CD1c-positive myeloid dendritic cell (primary cell): ENCODE data around the gene GAMT.
"Not testable (repeated sequence)": the region's sequence is repeated elsewhere in the genome, so short reads cannot be mapped to it uniquely, and the experiment has no call there.

ENCODE experiments used
- DNase-seq: peaks from one replicate; pipeline ENCODE4 v3.0.0-alpha.2; 2016; ENCODE audit errors: extremely low spot score

GAMT gene

DNA sequence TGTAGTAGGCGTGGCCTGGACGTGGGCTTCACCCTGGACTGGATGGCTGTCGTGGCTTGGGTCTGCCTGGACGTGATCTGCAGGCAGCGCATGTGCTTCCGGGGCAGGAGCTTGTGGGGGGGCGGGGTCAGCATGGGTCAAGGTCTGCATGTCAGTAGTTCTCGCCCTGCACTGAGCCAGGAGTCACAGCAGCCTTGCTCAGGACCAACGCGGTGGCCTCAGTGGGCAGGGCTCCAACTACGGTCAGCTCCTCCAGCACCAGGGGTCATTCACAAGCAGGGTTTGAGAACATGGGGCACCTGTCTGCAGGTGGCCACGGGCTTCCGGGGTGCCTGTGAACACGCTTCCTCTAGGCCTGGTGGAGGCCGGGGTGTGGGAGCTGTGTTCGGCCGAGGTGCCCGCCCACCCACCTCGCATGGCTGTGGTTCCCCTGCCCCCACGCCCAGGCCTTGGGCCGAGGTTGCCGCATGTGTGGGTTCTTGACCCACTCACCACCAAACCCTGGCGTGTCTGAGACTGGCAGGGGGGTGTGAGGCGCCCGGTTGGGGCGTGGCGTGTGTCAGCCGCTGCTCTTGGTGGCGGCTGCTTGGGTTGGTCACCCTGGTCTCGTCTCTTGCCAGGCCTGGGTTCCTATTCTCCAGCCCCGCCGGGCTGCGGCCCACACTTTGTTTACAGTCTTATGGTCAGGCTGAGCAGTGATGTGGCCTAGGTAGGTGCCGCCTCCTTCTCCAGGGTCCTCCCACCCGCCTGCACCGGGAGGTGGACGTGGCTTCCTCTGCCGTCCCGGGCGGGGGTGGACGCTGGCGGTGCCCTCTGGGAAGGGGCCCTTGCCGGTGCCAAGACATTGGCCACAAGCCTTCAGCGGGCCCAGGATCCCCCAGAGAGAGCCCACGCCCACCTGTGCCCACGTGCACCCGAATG lies 32.0 kb upstream of the GAMT start:
- no peak for DNase-seq

DNA sequence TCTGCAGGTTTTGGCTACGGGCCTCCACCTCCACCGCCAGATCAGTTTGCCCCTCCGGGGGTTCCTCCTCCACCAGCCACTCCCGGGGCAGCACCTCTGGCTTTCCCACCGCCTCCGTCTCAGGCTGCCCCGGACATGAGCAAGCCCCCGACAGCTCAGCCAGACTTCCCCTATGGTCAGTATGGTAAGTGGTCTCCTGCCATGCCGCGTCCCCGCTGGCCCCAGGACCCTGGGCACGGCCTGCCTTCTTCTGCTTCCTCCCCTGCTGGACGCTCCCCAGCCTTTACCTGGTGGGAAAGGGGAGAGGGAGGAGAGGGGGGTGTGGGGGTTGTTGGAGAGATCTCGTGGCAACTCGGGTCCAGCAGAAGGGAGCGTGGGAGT lies 31.2 kb upstream of the GAMT start:
- no peak for DNase-seq

GRCh38 chr19:1431759-1432506 lies 30.6 kb upstream of the GAMT start:
- no peak for DNase-seq

GRCh38 chr19:1430246-1430645 lies 28.9 kb upstream of the GAMT start:
- DNase-seq, result no peak

DNA sequence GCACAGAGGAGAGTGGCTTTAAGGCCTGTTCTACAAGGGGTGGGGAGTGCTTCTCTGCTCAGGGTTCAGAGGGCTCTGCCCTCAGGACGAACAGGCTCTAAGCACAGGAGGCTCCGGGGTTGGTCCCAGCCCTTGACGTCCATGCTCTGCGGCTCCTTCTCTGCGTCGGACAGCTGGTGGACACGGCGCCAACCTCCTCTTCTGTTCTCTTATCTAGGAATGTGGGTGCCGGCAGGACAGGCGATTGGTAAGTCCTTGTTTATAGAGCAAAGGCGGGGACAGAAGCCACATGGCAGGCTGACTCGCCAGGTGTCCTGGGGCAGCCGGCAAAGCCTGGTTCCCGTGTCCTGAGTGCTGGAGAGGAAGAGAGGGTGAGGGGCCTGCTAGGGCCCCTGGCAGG lies 28.4 kb upstream of the GAMT start:
- DNase-seq, result no peak

- no peak for DNase-seq
Measured at GRCh38 chr19:1428738-1429391, 27.5 kb upstream of the GAMT start.

GRCh38 chr19:1427221-1427920 lies 26.0 kb upstream of the GAMT start:
- no peak for DNase-seq

GRCh38 chr19:1426736-1427135 lies 25.4 kb upstream of the GAMT start:
- no peak for DNase-seq

DNA sequence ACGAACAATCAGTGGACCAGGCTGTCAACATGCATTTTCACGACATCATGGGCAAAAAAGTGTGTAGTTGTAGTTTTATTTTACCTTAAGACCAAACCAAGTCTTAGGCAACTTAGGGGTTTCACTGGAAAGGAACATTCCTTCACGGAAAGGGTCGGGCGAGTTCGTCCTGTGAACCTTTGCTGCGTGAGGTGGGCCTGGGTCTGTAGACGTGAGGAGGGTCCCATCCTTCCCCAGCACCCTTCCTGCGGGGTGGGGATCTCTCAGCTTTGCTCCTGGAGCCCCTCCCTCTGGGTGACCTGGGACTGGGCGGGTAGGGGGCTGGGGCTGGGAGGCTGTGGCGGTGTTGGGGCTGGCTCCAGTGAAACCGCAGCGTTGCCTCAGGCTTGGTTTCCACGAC lies 24.6 kb upstream of the GAMT start:
- no peak for DNase-seq

- DNase-seq, result no peak
Measured at GRCh38 chr19:1425102-1425837, 23.9 kb upstream of the GAMT start.

DNA sequence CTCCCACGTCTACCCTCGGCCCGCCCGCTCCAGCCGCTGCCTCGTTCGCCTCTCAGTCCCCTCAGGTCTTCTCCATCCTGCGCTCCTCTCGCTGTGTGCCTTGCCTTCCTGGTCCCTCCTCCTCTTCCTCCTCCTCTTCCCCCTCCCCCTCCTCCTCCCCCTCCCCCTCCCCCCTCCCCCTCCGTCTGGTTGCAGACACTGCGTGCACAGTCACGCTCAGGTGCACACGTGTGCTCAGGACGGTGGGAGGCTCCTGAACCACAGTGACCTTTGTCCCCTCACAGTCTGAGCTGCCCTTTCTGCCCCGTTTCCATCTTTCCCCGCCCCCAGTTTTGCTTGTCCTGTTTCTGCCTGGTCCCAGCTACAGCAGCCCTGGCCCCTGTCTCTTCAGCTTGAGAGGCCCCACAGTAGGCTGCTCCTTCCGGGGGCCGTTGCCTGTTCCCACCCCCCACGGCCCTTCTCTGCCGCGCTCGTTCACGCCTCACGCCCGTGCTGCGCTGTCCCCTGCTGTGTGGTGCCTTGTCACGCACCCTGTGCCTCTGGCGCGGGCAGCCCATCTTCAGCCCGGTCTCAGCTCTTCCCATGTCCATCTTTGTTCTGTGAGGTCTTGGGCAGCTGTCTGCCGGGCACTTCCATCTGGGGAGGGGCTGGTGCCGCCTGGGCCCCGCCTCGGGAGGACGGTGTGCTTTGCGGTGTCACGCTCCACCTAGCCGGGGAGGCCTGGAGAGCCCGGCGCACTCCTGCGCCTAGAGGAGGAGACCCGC lies 23.0 kb upstream of the GAMT start:
- no peak for DNase-seq

DNA sequence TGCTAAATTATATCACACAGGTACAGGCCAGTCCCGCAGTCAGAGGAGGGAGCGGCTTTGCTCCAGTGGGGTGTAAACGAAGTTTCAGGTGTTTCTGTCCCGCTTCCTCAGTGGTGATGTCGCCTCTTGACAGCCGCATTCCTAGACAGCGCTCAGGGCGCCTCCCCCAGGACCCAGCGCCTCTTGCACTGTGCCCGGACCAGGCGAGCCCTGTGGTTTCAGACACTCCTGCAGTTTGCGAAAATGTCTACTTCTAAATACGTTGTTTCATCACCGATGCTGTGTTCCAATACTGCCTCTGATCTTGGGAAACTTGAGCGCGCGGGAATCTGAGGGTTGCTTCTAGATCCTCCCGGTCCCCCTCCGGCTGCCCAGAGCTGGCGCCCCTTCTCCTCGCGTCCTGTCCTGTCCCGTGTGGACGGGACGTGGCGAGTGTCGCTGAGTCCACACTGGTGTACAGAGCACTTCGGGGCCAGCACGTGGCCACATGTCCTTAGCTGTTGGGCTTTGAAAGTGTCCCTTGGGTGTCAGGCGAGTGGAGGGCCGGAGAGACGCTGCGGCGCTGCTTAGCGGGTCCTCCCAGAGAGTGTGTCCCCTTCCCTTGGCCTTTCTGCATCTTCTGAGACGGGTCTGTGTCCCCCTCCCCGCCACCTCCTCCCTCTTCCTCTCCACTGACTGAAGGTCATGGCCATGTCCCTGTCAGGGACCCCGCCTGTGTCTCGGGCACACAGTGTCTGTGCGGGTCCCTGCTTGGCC lies 22.3 kb upstream of the GAMT start:
- DNase-seq, result no peak

- DNase-seq, result no peak
Measured at GRCh38 chr19:1422943-1423342, 21.6 kb upstream of the GAMT start.

GRCh38 chr19:1422360-1422759 lies 21.0 kb upstream of the GAMT start:
- DNase-seq, result no peak

DNA sequence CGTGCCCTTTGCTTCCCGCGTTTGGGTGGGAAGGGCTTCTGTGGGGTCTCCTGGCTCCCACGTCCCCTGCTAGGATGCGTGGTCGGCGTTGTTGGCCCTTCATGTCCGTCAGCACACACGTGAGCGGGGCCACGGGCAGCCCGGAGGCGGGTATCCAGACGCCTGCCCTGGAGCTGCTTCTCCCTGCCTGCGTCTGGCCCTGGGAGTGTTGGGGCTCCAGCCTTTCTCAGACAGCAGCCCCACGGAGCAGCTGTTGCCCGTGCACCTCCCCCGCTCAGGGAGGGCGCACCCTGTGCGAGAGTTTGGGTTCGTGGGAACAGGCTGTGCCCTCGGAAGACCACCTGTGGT lies 20.6 kb upstream of the GAMT start:
- no peak for DNase-seq

DNA sequence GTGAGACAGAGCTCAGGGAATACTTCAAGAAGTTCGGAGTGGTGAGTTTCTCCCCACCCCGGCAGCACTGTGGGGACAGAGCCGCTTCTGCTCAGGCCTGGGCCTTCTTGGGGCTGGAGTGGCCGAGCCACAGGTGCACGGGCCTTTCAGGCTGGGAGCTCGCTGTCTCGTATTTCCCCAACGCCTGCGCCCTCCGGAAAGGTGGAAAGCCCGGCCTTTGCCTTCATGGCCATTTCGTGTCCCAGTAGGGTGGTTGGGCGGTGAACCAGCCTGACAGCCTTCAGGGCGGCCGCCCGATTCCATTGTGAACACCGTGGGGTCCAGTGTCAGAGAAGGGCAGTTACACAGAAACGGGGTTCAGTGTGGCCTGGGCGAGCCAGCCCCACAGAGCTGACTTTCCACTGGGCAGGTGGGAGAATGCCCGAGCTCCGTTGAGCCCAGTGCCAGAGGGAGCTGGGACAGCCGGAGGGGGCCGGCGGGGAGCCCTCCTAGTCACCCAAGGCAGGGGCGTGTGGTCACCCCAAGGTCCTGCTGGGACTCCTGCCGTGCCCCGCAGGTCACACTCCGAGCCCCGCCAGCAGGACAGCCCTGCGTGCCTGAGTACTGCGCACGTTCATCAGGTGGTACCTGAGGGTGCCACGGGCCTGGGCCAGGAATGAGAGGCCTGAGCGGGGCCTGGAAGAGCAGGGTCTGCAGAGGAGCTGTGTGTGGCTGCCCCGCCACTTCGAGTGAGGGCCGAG lies 20.0 kb upstream of the GAMT start:
- no peak for DNase-seq

DNA sequence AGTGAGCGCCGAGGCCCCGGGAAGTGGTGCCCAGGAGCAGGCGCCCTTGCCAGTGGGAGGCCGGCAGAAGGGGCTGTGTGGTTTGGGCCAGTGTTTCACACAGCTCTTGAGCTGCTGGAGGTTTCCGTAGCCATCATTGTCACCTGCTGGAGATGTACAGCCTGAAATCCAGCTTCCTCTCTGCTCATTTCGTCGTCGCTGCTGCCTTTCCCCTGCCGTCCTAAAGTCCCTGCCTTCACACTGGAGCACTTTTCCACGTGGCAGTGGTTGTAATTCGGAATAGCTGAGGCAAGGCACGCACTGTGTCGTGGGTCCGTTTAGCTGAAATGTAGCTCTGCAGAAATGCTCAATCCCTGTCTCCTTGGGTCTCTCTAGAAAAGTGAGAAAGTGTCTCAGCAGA lies 19.2 kb upstream of the GAMT start:
- no peak for DNase-seq

- not testable (repeated sequence) for DNase-seq
Measured at GRCh38 chr19:1420085-1420484, 18.7 kb upstream of the GAMT start.
